HepG2 (cell line): Measurements from ENCODE around the gene LOX. TPM values are rescaled to one million over a fixed set of nuclear protein-coding genes. Genes with fewer than 3 reads are reported as not detected.

ENCODE experiments used
- DMTF1 ChIP-seq: sonication (generic); formaldehyde crosslinking; IDR thresholded peaks from 2 replicates; pipeline ENCODE4 v1.4.0; 2020; ENCODE audit warnings: mild to moderate bottlenecking, missing genetic modification reagents
- GTF3A ChIP-seq: sonication (generic); formaldehyde crosslinking; conservative IDR thresholded peaks from 2 replicates; pipeline ENCODE4 v1.4.0; 2020; ENCODE audit warnings: mild to moderate bottlenecking, missing genetic modification reagents
- JARID2 ChIP-seq: sonication (generic); formaldehyde crosslinking; IDR thresholded peaks from 2 replicates; pipeline ENCODE4 v1.8.1; 2023; ENCODE audit warnings: missing genetic modification reagents, inconsistent platforms; ENCODE audit not compliant: insufficient replicate concordance
- KLF12 ChIP-seq: sonication (generic); formaldehyde crosslinking; IDR thresholded peaks from 2 replicates; pipeline ENCODE4 v1.4.0; 2020; ENCODE audit warnings: missing genetic modification reagents, borderline replicate concordance
- SALL2 ChIP-seq: sonication (generic); formaldehyde crosslinking; IDR thresholded peaks from 2 replicates; pipeline ENCODE4 v1.8.1; 2023; ENCODE audit warnings: mild to moderate bottlenecking, missing genetic modification reagents, inconsistent platforms
- ZNF160 ChIP-seq: sonication (generic); formaldehyde crosslinking; IDR thresholded peaks from 2 replicates; pipeline ENCODE4 v1.8.0; 2022; ENCODE audit warnings: mild to moderate bottlenecking, inconsistent platforms, missing genetic modification reagents
- ZNF513 ChIP-seq: sonication (generic); formaldehyde crosslinking; conservative IDR thresholded peaks from 2 replicates; pipeline ENCODE4 v1.5.0; 2020; ENCODE audit warnings: missing genetic modification reagents
- ZNF639 ChIP-seq: conservative IDR thresholded peaks from 2 replicates; pipeline ENCODE4 v1.6.1; 2018; ENCODE audit warnings: missing genetic modification reagents
- polyA plus RNA-seq, 8 experiments: library from polyadenylated mRNA; depleted of rRNA in 3 of 8; stranded (reverse) in 7 of 8; unstranded in 1 of 8; fragments of >200 nt; fragmentation: Illumina TruSeq in 4 of 8; extraction: Trizol in 4 of 8; gene quantifications; 2 replicates each; pipeline versions ENCODE4 v1.2.1 to v1.2.3, GENCODE V29; 2011 to 2016; ENCODE audit warnings: low read depth in 4 of 8, missing spikeins in 1 of 8, mixed read lengths in 1 of 8; ENCODE audit not compliant: insufficient read depth in 1 of 8
- total RNA-seq, 5 experiments: library from RNA; depleted of rRNA; stranded (reverse); fragments of >200 nt; fragmentation: Illumina TruSeq; extraction: Trizol; gene quantifications; 2 replicates each; pipeline ENCODE4 v1.2.3, GENCODE V29; 2016; ENCODE audit warnings: low read depth in 1 of 5
- TF ChIP-seq, protein P1 (sequence below): sonication (generic); formaldehyde crosslinking; IDR thresholded peaks from 2 replicates; pipeline ENCODE4 v1.4.0; 2020; ENCODE audit warnings: missing genetic modification reagents, borderline replicate concordance
- TF ChIP-seq, protein P2 (sequence below): sonication (generic); formaldehyde crosslinking; IDR thresholded peaks from 2 replicates; pipeline ENCODE4 v1.8.0; 2022; ENCODE audit warnings: mild to moderate bottlenecking, missing genetic modification reagents, moderate library complexity

LOX gene
- total and polyA plus RNA-seq, 2 of the 13 experiments (the other 11 are each of a cell fraction or from before 2014, with no cell fraction given): 0.73 to 173 TPM

- TF ChIP-seq SALL2 (CRISPR knock-in tag) (no peak), ZNF513 (CRISPR knock-in tag) (no peak), GTF3A (no peak), JARID2 (CRISPR knock-in tag) (no peak), ZNF639 (CRISPR knock-in tag) (no peak), DMTF1 (CRISPR knock-in tag) (no peak), ZNF160 (no peak), KLF12 (CRISPR knock-in tag) (no peak)
- TF ChIP-seq, protein P1, sequence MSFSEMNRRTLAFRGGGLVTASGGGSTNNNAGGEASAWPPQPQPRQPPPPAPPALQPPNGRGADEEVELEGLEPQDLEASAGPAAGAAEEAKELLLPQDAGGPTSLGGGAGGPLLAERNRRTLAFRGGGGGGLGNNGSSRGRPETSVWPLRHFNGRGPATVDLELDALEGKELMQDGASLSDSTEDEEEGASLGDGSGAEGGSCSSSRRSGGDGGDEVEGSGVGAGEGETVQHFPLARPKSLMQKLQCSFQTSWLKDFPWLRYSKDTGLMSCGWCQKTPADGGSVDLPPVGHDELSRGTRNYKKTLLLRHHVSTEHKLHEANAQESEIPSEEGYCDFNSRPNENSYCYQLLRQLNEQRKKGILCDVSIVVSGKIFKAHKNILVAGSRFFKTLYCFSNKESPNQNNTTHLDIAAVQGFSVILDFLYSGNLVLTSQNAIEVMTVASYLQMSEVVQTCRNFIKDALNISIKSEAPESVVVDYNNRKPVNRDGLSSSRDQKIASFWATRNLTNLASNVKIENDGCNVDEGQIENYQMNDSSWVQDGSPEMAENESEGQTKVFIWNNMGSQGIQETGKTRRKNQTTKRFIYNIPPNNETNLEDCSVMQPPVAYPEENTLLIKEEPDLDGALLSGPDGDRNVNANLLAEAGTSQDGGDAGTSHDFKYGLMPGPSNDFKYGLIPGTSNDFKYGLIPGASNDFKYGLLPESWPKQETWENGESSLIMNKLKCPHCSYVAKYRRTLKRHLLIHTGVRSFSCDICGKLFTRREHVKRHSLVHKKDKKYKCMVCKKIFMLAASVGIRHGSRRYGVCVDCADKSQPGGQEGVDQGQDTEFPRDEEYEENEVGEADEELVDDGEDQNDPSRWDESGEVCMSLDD: no peak
- TF ChIP-seq, protein P2, sequence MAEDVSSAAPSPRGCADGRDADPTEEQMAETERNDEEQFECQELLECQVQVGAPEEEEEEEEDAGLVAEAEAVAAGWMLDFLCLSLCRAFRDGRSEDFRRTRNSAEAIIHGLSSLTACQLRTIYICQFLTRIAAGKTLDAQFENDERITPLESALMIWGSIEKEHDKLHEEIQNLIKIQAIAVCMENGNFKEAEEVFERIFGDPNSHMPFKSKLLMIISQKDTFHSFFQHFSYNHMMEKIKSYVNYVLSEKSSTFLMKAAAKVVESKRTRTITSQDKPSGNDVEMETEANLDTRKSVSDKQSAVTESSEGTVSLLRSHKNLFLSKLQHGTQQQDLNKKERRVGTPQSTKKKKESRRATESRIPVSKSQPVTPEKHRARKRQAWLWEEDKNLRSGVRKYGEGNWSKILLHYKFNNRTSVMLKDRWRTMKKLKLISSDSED (CRISPR knock-in tag): no peak
Observed at GRCh38 chr5:122056913-122057312, 21.1 kb downstream of the LOX start (continued).
